ENCODE results near the gene SYTL5. TPM values are rescaled to one million over a fixed set of nuclear protein-coding genes. Genes with fewer than 3 reads are reported as not detected.

The SYTL5 gene
- total RNA-seq, 1 donor from 2014 or later: not detected

- H3K4me3 Mint-ChIP-seq (ENCODE audit: unreplicated experiment): no peak overlapping the region
- H3K36me3 Mint-ChIP-seq (ENCODE audit: unreplicated experiment): no peaks in the 10 kb centered on the region
- H3K4me1 Mint-ChIP-seq (ENCODE audit: low read depth, unreplicated experiment): peaks cover 3% of the 10 kb centered on the region
- no peak overlapping the region for H3K27ac Mint-ChIP-seq (ENCODE audit: unreplicated experiment)
- H3K27me3 Mint-ChIP-seq (ENCODE audit: unreplicated experiment): no peaks in the 10 kb centered on the region
- no peak for TF ChIP-seq CTCF (IDR thresholded peaks at IDR 0.05; ENCODE audit: partially characterized antibody, unreplicated experiment)
- DNase-seq: no peak
- no peaks in the 10 kb centered on the region for H3K9me3 Mint-ChIP-seq (ENCODE audit: unreplicated experiment)
Measured at GRCh38 chrX:38126179-38126578, 119.8 kb downstream of the SYTL5 start.

DNA sequence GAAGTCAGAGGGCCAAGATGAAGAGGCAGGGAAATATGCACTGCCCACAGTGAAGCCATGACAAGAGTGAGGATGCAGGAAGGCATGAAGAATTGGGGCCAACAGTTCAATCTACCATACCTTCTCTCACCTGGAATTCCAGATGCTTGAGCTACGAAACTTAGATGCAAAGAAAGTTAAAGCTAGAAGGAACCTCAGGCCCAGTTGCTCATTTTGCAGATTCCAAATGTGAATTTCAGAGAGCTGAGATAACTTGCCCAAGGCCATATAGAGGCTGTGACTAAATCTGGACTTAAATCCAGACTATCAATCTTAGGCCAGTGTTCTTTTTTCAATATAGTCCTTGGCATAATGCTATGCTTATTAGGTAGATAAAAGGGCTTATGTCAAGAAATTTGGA lies 121.6 kb downstream of the SYTL5 start:
- no peak for TF ChIP-seq CTCF (IDR thresholded peaks at IDR 0.05; ENCODE audit: partially characterized antibody, unreplicated experiment)
- H3K4me3 Mint-ChIP-seq (ENCODE audit: unreplicated experiment): no peak overlapping the region
- no peak for DNase-seq
- no peaks in the 10 kb centered on the region for H3K27me3 Mint-ChIP-seq (ENCODE audit: unreplicated experiment)
- H3K9me3 Mint-ChIP-seq (ENCODE audit: unreplicated experiment): no peaks in the 10 kb centered on the region
- no peaks in the 10 kb centered on the region for H3K36me3 Mint-ChIP-seq (ENCODE audit: unreplicated experiment)
- peaks cover 3% of the 10 kb centered on the region for H3K4me1 Mint-ChIP-seq (ENCODE audit: low read depth, unreplicated experiment)
- no peak overlapping the region for H3K27ac Mint-ChIP-seq (ENCODE audit: unreplicated experiment)

GRCh38 chrX:38129366-38129765 lies 123.0 kb downstream of the SYTL5 start:
- H3K27me3 Mint-ChIP-seq (ENCODE audit: unreplicated experiment): no peaks in the 10 kb centered on the region
- peaks cover 3% of the 10 kb centered on the region for H3K4me1 Mint-ChIP-seq (ENCODE audit: low read depth, unreplicated experiment)
- no peaks in the 10 kb centered on the region for H3K36me3 Mint-ChIP-seq (ENCODE audit: unreplicated experiment)
- no peak for DNase-seq
- no peak overlapping the region for H3K4me3 Mint-ChIP-seq (ENCODE audit: unreplicated experiment)
- no peak overlapping the region for H3K27ac Mint-ChIP-seq (ENCODE audit: unreplicated experiment)
- H3K9me3 Mint-ChIP-seq (ENCODE audit: unreplicated experiment): no peaks in the 10 kb centered on the region
- TF ChIP-seq CTCF (IDR thresholded peaks at IDR 0.05; ENCODE audit: partially characterized antibody, unreplicated experiment): no peak

- Mint-ChIP-seq H3K27me3 (ENCODE audit: unreplicated experiment) (no peaks in the 10 kb centered on the region), H3K4me1 (ENCODE audit: low read depth, unreplicated experiment) (no peaks in the 10 kb centered on the region), H3K27ac (ENCODE audit: unreplicated experiment) (no peak overlapping the region), H3K4me3 (ENCODE audit: unreplicated experiment) (no peak overlapping the region), H3K9me3 (ENCODE audit: unreplicated experiment) (no peaks in the 10 kb centered on the region), H3K36me3 (ENCODE audit: unreplicated experiment) (no peaks in the 10 kb centered on the region)
- DNase-seq: no peak
- TF ChIP-seq CTCF (IDR thresholded peaks at IDR 0.05; ENCODE audit: partially characterized antibody, unreplicated experiment): no peak
Measured at GRCh38 chrX:38138157-38138891, 132.0 kb downstream of the SYTL5 start.

GRCh38 chrX:38138900-38139299 lies 132.5 kb downstream of the SYTL5 start:
- Mint-ChIP-seq H3K4me1 (ENCODE audit: low read depth, unreplicated experiment) (no peaks in the 10 kb centered on the region), H3K27ac (ENCODE audit: unreplicated experiment) (no peak overlapping the region), H3K27me3 (ENCODE audit: unreplicated experiment) (no peaks in the 10 kb centered on the region), H3K36me3 (ENCODE audit: unreplicated experiment) (no peaks in the 10 kb centered on the region), H3K9me3 (ENCODE audit: unreplicated experiment) (no peaks in the 10 kb centered on the region), H3K4me3 (ENCODE audit: unreplicated experiment) (no peak overlapping the region)
- no peak for DNase-seq
- TF ChIP-seq CTCF (IDR thresholded peaks at IDR 0.05; ENCODE audit: partially characterized antibody, unreplicated experiment): no peak

All from glutamatergic neuron (in vitro differentiated cells).